Stomach (tissue), 4 donors: ENCODE data around the gene TBC1D16.

ENCODE experiments used
- EP300 ChIP-seq: sonication (generic); formaldehyde crosslinking; IDR thresholded peaks from one replicate; pipeline ENCODE4 v1.6.1; 2017; ENCODE audit warnings: antibody characterized with exemption
- POLR2A ChIP-seq, 4 donors: fragments of 450-650 bp; IDR thresholded peaks; one replicate each; pipeline ENCODE4 v1.6.1; 2016; ENCODE audit warnings: antibody characterized with exemption in 4 of 4, control low read depth in 2 of 4, mild to moderate bottlenecking in 1 of 4, moderate library complexity in 1 of 4
- POLR2AphosphoS5 ChIP-seq, 3 donors: sonication (generic); formaldehyde crosslinking; IDR thresholded peaks; one replicate each; pipeline ENCODE4 v1.6.1; 2016; ENCODE audit warnings: antibody characterized with exemption in 3 of 3
- TF ChIP-seq, protein P1 (sequence below), 7 experiments: fragments of 450-650 bp in 4 of 7; fragments of 200-600 bp in 3 of 7; sonication (generic) in 3 of 7; IDR thresholded peaks; one replicate each; pipeline ENCODE4 v1.5.1; 2016 to 2019; ENCODE audit warnings: antibody characterized with exemption in 7 of 7, control low read depth in 2 of 7, mild to moderate bottlenecking in 1 of 7

DNA sequence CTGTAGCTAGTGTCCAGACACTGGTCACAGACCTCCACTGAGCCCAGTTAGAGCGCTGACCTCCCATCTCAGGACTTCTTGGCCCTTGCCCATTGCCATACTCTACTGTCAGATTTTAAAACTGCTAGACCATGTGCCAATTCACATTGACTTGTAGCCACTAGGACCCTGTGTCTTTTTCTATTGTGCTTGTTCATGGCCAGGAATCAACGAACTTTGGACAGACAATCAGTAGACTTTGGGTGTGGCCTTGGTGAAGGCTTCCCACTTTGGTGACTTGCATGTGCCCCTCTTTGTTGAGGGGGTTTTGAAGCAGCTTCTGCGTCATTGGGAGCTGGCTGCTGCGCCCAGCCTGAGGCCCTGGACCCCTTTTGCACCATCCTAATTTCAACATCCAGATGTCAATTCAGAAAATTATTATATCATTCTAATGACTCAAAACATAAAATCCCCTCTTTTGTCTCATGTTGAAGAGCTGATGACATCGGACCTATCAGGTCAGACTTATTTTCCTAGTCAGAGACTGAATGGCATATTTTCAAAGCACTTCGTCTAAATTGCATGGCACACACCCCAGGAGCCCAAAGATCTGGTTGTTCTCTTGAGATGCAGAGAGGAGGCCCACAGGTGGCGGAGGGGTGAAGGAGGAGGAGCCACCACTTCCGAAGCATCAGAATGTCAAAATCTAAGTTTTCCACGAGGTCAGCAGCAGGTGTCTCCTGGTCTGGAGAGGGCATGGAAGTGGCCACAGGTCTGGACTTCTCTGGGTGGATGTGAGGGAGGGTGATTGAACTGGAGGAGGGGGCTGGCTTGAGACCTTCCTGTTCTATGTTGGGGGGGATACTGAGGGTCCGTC, 103.0 kb downstream of the TBC1D16 start:
- TF ChIP-seq, protein P1, sequence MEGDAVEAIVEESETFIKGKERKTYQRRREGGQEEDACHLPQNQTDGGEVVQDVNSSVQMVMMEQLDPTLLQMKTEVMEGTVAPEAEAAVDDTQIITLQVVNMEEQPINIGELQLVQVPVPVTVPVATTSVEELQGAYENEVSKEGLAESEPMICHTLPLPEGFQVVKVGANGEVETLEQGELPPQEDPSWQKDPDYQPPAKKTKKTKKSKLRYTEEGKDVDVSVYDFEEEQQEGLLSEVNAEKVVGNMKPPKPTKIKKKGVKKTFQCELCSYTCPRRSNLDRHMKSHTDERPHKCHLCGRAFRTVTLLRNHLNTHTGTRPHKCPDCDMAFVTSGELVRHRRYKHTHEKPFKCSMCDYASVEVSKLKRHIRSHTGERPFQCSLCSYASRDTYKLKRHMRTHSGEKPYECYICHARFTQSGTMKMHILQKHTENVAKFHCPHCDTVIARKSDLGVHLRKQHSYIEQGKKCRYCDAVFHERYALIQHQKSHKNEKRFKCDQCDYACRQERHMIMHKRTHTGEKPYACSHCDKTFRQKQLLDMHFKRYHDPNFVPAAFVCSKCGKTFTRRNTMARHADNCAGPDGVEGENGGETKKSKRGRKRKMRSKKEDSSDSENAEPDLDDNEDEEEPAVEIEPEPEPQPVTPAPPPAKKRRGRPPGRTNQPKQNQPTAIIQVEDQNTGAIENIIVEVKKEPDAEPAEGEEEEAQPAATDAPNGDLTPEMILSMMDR (IDR thresholded peaks at IDR 0.05) = no peak
- TF ChIP-seq POLR2A (IDR thresholded peaks at IDR 0.05) = no peak
- TF ChIP-seq EP300 = no peak
- TF ChIP-seq POLR2AphosphoS5 (IDR thresholded peaks at IDR 0.05) = no peak
